Keratinocyte (primary cell): Measurements from ENCODE around the gene TP53RK. TPM values are rescaled to one million over a fixed set of nuclear protein-coding genes. Genes with fewer than 3 reads are reported as not detected.

Source experiments
- DNase-seq: peaks from one replicate; pipeline ENCODE4 v3.0.0-alpha.2; 2011; ENCODE audit warnings: low read depth, missing footprints, low spot score
- FAIRE-seq: peaks from 2 replicates; lab custom pipeline; 2011; peaks lifted over from hg19 to GRCh38; lab: Jason Lieb, UNC
- H2AFZ ChIP-seq: 2 replicates; pipeline ENCODE4 v1.6.0; 2012; ENCODE audit warnings: low read length, control low read depth, inconsistent platforms; ENCODE audit not compliant: control insufficient read depth
- H3K27ac ChIP-seq: 2 replicates; pipeline ENCODE4 v1.5.1; 2011; ENCODE audit warnings: low read length; ENCODE audit not compliant: control insufficient read depth, insufficient read depth
- H3K27me3 ChIP-seq: 3 replicates; pipeline ENCODE4 v1.6.0; 2011; ENCODE audit warnings: low read length; ENCODE audit not compliant: control insufficient read depth, insufficient read depth; ENCODE audit errors: extremely low read depth
- H3K36me3 ChIP-seq, 2 experiments: 2 replicates in 1 of 2; 3 replicates in 1 of 2; pipeline ENCODE4 v1.5.1; 2011; ENCODE audit warnings: low read length in 2 of 2, mild to moderate bottlenecking in 1 of 2; ENCODE audit not compliant: control insufficient read depth in 2 of 2, insufficient read depth in 2 of 2; ENCODE audit errors: extremely low read depth in 1 of 2
- H3K4me1 ChIP-seq: 3 replicates; pipeline ENCODE4 v1.5.1; 2011; ENCODE audit warnings: low read length; ENCODE audit not compliant: control insufficient read depth, insufficient read depth; ENCODE audit errors: extremely low read depth
- H3K4me2 ChIP-seq: 3 replicates; pipeline ENCODE4 v1.6.0; 2011; ENCODE audit warnings: low read depth, low read length; ENCODE audit not compliant: control insufficient read depth, insufficient read depth; ENCODE audit errors: extremely low read depth
- H3K4me3 ChIP-seq, 3 experiments: fragments of 200-600 bp in 1 of 3; sonication (generic) in 1 of 3; 2 replicates in 2 of 3; 3 replicates in 1 of 3; pipeline ENCODE4 v1.5.1; 2011 to 2016; ENCODE audit warnings: low read length in 3 of 3, mild to moderate bottlenecking in 3 of 3, control low read depth in 2 of 3, inconsistent platforms in 1 of 3, low read depth in 1 of 3, mixed read lengths in 1 of 3, mixed run types in 1 of 3, moderate library complexity in 1 of 3; ENCODE audit not compliant: control insufficient read depth in 2 of 3, insufficient read depth in 2 of 3; ENCODE audit errors: extremely low read depth in 1 of 3
- H3K79me2 ChIP-seq: 2 replicates; pipeline ENCODE4 v1.6.0; 2012; ENCODE audit warnings: low read length; ENCODE audit not compliant: control insufficient read depth, insufficient read depth
- H3K9ac ChIP-seq: 3 replicates; pipeline ENCODE4 v1.6.0; 2011; ENCODE audit warnings: low read length; ENCODE audit not compliant: control insufficient read depth, insufficient read depth; ENCODE audit errors: extremely low read depth
- H3K9me1 ChIP-seq: 3 replicates; pipeline ENCODE4 v1.6.0; 2011; ENCODE audit warnings: low read length; ENCODE audit not compliant: control insufficient read depth, insufficient read depth; ENCODE audit errors: extremely low read depth
- H3K9me3 ChIP-seq: 2 replicates; pipeline ENCODE4 v1.5.1; 2012; ENCODE audit warnings: low read depth, low read length; ENCODE audit not compliant: control insufficient read depth
- H4K20me1 ChIP-seq: 3 replicates; pipeline ENCODE4 v1.6.0; 2011; ENCODE audit warnings: low read length; ENCODE audit not compliant: control insufficient read depth, insufficient read depth; ENCODE audit errors: extremely low read depth
- EZH2 ChIP-seq: IDR thresholded peaks from one replicate; pipeline ENCODE4 v1.6.1; 2012; ENCODE audit warnings: inconsistent platforms, mild to moderate bottlenecking, low read length, moderate library complexity
- dilution Hi-C: fragments of 300-500 bp; cut with MboI; formaldehyde crosslinking; loops from one replicate; pipeline ENCODE4 v1.7.0; 2020; ENCODE audit warnings: low sequenced_read_pairs; ENCODE audit not compliant: extremely low pct_ligation_motif_present
- polyA plus RNA-seq, 5 experiments: library from polyadenylated mRNA; depleted of rRNA in 3 of 5; stranded (reverse) in 3 of 5; stranded (forward) in 1 of 5; unstranded in 1 of 5; fragments of >200 nt; gene quantifications; 1 replicate in 1 of 5; 2 replicates in 3 of 5; 3 replicates in 1 of 5; pipeline versions ENCODE4 v1.2.1 to v1.2.3, GENCODE V29; 2011 to 2012; ENCODE audit warnings: missing spikeins in 2 of 5, low read depth in 1 of 5, low replicate concordance in 1 of 5
- TF ChIP-seq, protein P1 (sequence below), 3 experiments: IDR thresholded peaks in 1 of 3; conservative IDR thresholded peaks in 1 of 3; optimal IDR thresholded peaks in 1 of 3; 2 replicates in 2 of 3; 3 replicates in 1 of 3; pipeline versions ENCODE3 to v1.5.1; 2011; ENCODE audit warnings: low read length in 3 of 3, mild to moderate bottlenecking in 3 of 3, moderate library complexity in 2 of 3, control low read depth in 1 of 3, inconsistent platforms in 1 of 3; ENCODE audit not compliant: insufficient read depth in 2 of 3; ENCODE audit errors: extremely low read depth in 1 of 3

Gene TP53RK
- polyA plus RNA-seq, 1 donor (not counting 4 experiments of a cell fraction or from before 2014, with no cell fraction given), result 15.9 TPM

DNA sequence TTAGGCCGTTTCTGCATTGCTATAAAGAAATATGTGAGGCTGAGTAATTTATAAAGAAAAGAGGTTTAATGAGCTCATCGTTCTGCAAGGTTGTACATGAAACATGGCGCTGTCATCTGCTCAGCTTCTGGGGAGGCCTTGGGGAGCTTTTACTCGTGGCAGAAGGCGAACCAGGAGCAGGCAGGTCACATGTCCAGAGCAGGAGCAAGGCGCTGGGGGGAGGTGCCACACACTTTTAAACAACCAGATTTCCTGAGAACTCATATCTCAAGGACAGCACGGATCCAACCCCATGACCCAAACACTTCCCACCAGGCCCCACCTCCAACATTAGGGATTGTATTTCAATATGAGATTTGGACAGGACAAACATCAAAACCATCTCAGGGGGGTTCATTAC is 31.6 kb downstream of the TP53RK start:
- no peaks in the 10 kb centered on the region for H3K79me2 ChIP-seq
- H4K20me1 ChIP-seq, result no peaks in the 10 kb centered on the region
- H3K4me2 ChIP-seq, result no peak overlapping the region
- H3K27ac ChIP-seq, result no peak overlapping the region
- H3K4me1 ChIP-seq, result no peaks in the 10 kb centered on the region
- H3K9me3 ChIP-seq, result no peaks in the 10 kb centered on the region
- no peak overlapping the region for H2AFZ ChIP-seq
- no peaks in the 10 kb centered on the region for H3K27me3 ChIP-seq
- no peaks in the 10 kb centered on the region for H3K36me3 ChIP-seq
- FAIRE-seq (no peak), DNase-seq (no peak)
- dilution Hi-C loops, result no loop called here
- H3K9me1 ChIP-seq, result no peaks in the 10 kb centered on the region
- TF ChIP-seq EZH2, result no peak
- TF ChIP-seq, protein P1, sequence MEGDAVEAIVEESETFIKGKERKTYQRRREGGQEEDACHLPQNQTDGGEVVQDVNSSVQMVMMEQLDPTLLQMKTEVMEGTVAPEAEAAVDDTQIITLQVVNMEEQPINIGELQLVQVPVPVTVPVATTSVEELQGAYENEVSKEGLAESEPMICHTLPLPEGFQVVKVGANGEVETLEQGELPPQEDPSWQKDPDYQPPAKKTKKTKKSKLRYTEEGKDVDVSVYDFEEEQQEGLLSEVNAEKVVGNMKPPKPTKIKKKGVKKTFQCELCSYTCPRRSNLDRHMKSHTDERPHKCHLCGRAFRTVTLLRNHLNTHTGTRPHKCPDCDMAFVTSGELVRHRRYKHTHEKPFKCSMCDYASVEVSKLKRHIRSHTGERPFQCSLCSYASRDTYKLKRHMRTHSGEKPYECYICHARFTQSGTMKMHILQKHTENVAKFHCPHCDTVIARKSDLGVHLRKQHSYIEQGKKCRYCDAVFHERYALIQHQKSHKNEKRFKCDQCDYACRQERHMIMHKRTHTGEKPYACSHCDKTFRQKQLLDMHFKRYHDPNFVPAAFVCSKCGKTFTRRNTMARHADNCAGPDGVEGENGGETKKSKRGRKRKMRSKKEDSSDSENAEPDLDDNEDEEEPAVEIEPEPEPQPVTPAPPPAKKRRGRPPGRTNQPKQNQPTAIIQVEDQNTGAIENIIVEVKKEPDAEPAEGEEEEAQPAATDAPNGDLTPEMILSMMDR (optimal IDR thresholded peaks at IDR 0.05 in 1 of 3, IDR thresholded peaks at IDR 0.05 in 1 of 3, conservative IDR thresholded peaks at IDR 0.05 in 1 of 3; ENCODE audit: extremely low read depth in 1 of 3, insufficient read depth in 2 of 3, low read length in 3 of 3), result no peak
- H3K4me3 ChIP-seq, result no peak overlapping the region
- no peak overlapping the region for H3K9ac ChIP-seq

DNA sequence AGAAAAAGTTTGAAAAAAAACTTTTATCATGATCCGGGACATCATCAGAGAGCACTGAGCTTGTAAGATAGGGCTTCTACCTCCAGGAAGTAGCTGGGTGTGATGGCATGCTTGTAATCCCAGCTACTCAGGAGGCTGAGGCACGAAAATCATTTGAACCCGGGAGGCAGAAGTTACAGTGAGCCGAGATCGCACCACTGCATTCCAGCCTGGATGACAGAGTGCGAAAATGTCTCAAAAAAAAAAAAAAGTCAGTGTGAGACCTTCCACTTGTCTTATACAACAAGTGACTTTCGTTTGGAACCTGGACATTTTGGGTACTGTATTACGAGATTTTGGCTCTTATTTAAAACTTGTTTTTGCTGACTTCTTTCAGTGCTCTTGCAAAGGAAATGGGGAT is 32.1 kb downstream of the TP53RK start:
- Histone ChIP-seq H3K4me2 (no peak overlapping the region), H4K20me1 (no peaks in the 10 kb centered on the region), H2AFZ (no peak overlapping the region), H3K9me3 (no peaks in the 10 kb centered on the region), H3K27ac (no peak overlapping the region), H3K4me1 (no peaks in the 10 kb centered on the region), H3K27me3 (no peaks in the 10 kb centered on the region), H3K9me1 (no peaks in the 10 kb centered on the region), H3K79me2 (no peaks in the 10 kb centered on the region), H3K4me3 (no peak overlapping the region), H3K36me3 (no peaks in the 10 kb centered on the region), H3K9ac (no peak overlapping the region)
- DNase-seq (no peak), FAIRE-seq (no peak)
- dilution Hi-C loops, result no loop called here
- TF ChIP-seq, protein P1 (optimal IDR thresholded peaks at IDR 0.05 in 1 of 3, IDR thresholded peaks at IDR 0.05 in 1 of 3, conservative IDR thresholded peaks at IDR 0.05 in 1 of 3; ENCODE audit: extremely low read depth in 1 of 3, insufficient read depth in 2 of 3, low read length in 3 of 3), result no peak
- TF ChIP-seq EZH2, result no peak
